Hematopoietic multipotent progenitor cell treated with erythropoietin and hydrocortisone succinate and interleukin-3 and kit ligand, for 15 days (in vitro differentiated cells): Measurements from ENCODE around the gene FAM200C.

Experiments used
- DNase-seq: peaks from one replicate; pipeline ENCODE4 v3.0.0-alpha.2; 2015; ENCODE audit warnings: low spot score

FAM200C gene

DNA sequence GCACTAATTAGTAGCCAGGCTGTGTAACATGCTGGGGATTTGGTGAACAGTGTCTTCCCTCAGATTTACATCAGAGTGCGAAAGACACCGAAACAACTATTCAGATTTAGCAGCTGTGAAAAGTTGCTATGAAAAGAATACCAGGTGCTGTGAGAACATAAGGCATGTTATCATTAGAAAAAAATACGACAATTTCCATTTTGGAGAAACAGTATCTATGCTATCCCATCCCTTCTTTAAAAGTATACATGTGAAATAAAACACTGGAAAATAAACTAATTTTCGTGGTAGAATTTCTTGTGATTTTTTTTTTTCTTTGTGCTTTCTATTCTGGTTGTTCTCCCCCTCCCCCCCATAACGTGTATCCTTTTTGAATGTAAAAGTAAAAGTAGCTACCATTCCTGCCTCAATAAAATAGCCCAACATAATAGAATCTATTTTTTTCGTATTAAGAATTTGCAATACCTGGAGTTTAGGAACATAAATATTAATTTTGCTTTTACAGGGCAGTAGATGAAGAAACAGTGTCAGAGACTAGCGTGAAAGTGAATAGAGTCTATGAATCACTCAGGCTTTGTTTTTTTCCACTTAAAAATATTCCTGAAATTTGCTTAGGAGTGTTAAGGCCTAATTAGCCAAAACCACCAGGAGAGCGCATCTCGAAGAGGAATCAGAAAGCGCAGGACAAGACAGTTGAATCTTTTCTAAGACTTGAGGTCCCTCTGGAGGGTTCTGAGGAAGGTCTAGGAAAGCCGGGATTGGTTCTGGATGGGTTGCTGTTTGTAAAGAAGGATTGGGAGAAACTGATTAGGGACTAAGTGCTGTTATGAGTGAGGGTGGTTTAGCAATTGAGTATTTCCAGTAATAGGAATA, 19.8 kb upstream of the FAM200C start:
- DNase-seq, result no peak

DNA sequence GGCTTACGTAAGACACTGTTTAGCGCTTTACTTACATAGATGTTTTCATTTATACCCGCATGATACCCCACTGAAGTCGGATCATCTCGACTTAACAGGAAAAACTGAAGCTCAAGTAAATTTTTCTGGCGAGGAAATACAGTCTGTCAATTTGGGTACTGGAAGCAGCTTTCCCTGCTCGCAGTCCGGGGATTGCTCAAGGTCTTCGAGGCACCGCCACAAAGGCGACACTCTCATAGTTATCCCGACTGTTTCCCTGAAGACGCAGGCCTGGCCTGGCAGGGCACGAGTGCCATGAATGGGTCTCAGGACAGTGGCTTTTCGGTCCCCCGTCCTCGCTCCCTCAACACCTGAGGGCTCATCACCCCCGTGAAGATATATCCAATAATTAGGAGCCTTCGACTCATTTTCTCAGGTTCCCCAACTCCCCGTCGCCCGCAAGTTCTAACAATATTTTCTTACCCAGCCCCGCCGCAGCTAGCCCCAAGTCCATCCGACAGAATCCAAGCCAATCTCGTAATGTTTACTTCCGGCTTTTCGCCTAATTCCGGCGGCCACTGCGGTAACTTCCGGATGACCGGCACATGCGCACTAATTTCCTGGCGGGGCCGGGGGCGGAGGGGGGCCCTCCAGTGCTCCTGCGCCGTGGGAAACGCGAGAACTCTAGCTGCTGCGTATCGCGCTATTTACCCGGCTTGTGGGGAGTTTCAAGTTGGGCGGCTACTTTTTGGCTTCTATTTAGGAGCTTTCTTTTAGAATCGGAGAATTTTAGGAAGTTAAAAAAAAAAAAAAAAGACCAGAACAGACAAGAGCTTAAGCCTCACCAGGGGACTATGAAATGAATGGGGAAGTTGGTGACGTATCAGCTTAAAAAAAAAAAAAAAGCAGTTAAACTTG, 19.0 kb upstream of the FAM200C start, which contains the start of gene SLU7:
Gene SLU7, minus strand, starts transcription at position 521 of the 897 bp plus-strand sequence. CDS start 3,787 bp downstream, outside the sequence.
- DNase-seq, result peak; percentile 88

DNA sequence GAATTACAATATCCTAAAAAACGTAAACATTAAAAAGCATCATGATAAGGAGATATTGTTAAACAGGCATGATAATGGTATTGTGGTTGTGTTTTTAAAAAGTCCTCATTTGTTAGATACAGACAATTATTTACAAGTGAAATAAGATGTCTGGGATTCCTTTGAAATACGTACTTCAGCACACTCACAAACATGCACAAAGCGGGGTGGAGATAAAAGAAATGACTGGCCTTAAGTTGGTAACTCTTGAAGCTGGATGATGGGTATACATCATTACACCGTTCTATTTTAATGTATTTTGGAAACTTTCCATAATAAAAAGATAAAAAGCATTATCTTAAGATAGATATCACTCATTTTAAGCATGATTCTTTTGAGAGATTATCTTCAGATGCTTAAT, 1.0 kb downstream of the FAM200C start:
- DNase-seq, result no peak

DNA sequence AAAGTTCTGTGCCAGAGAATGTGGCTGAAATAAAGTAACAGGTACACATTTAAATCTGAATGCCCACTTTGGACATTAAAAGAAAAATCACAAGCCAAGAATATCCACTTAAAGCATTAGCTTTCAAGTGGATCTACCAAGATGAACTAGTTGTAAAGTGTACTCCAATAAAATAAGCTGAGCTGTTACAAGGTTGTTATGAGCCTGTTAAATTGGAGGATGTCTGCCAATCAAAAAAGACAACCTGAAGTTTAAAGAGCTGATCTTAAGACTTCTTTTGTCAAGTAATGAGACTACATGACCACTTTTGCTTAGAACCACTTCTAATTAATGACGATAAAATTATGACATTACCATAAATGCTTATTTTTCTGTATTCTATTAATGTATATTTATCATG, 2.4 kb downstream of the FAM200C start:
- DNase-seq, result no peak

DNA sequence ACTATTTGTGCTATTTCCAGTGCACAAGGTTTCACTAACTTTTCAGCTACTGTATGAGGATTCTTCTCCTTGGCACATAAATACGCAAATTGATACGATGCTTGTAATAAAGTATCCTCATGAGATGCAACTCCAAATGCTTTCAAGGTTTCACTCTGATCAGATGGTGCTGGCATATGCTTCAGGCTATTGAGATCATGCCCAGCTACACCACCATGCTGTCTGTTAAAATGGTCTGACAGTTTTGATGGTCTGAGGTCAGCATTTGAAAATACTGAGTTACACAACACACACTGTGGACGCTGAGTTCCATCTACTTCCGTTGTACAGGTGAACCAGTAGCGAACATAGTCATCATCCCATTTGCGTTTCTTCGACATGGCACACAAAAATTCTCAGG, 4.7 kb downstream of the FAM200C start:
- DNase-seq, result no peak

DNA sequence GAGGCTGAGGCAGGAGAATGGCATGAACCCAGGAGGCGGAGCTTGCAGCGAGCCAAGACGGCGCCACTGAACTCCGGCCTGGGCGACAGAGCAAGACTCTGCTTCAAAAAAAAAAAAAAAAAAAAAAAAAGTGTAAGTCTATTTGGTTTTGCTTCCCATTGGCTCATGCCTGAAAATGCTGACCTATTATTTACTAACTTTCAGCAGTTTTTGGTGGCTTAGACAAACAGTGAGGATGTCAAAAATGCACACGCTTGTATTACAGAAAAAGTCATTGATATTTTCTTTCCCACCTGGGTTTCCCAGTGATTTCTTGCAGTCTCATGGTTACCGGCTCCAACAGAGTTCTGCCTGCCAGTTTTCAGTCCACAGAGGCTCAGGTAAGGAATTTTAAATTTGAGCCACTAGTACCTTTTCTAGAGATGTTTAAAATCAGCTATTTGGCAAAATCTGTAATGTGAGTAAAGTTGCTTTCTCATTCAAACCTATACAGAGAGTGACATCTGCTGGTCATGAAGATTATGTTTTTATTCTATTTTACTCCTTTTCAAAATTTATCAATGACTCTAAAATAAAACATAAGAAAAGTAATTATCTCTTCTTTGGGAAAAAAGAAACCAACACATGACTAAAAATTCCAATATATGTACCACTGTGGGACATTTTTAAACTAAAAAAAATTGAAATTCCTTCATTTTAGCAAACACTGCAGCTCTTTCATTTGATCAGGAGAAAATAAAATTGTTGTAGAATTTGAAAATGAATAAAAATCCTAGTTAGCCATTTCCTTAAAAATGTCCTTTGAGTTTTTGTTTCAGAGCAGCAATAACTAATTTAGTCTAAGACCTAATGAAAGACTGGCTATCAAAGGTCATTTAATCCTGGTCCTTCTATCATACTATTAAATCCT, 8.8 kb downstream of the FAM200C start:
- peak; percentile 52 for DNase-seq

DNA sequence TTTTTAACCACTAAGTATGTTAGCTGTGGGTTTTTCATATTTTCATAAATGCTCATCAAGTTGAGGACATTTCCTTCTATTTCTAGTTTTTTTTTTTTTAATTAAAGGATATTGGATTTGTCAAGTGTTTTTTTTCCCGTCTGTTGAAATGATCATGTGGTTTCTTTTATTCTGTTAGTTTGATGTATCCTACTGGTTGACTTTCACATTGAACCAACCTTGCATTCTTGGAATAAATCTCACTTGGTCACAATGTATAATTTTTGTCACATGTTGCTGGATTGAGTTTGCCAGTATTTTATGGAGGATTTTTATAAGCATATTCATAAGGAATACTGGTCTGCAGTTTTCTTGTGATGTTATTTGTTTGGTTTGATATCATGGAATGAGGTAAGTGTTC, 12.4 kb downstream of the FAM200C start:
- no peak for DNase-seq

DNA sequence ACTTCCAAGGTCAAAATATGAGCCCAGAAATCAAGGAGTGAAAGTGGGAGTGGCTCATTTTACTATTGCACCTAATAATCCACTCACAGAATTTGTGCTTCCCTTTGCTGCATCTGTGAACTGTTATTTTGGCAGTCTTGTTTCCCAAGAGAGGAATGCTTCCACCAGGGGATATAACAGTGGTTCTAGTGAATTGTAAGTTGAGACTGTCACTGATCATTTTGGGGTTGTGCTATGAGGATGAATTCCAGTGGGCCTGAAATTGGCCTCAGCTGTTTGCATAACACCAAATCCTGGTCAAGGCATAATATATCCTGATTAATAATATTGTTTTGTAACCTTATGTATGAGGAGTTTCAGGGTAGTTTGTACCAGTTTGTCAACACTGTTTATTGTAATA, 14.4 kb downstream of the FAM200C start:
- no peak for DNase-seq

DNA sequence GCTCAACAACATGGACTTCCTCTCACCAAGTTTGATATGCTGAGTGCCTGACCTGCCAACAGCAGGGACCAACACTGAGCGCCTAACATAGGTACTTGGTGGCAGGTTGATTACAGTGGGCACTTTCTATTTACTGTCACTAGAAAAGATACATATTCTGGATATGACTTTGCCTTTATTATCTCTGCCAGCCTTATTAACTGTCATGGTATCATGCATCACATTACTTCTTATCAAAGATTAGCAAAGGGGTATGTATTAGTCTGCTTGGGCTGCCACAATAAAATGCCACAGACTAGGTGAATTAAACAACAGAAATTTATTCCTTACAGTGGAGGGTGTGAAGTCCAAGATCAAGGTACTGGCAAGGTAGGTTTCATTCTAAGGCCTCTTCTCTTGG, 15.2 kb downstream of the FAM200C start:
- DNase-seq, result no peak

DNA sequence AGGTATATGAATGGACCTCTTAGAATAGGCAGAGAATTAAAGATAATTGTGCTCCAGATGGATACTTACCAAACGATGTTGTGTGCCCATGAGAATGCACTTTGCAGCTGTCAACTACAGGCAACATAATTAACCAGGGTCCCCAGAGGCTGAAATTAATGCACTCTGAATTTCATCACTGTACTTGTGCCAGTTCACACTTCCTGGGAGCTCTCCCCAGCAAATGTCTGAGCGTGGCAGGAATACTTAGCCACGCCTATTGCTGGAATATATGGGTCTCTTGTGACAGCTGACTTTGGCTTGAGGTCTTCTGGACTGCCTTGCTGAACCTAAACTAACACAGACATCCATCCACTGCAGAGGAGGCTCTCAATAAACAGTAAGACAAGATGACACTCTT, 17.5 kb downstream of the FAM200C start:
- no peak for DNase-seq

DNA sequence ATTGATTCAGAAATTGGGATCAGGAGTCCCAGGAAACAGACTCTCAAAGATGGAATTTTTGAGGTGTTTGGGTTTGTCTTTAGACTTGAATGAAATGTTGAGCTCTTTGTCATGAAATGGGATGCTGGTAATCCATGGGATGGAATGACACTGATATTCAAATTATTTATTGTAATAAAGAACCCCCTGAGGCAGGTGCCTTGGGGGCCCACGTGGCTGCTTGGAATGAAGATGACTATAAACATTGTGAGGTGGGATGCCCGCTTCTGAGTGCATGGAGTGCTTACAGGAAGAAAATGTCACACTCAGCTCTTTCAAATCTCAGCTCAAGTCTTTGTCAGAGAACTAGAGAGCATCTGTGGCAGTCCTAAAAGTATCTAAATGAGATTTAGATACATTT, 19.8 kb downstream of the FAM200C start:
- no peak for DNase-seq

DNA sequence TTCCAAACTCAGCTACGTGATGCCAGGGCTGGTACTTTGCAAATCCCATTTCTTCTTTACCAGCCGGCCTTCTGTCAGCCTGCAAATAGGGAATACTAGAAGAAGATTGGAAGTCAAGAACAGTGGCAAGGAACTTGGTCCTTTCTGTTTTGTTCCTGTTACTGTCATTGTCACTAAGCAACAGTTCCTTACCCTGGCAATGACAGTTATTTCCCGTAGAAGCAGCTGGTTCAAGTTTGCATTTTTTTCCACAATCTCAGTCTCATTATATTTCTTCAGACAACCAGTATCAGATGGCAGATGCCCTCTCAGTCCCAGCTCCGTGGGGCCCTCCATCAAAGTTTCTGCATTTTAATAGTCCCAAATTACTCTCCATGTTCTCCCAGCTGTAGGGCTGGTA, 20.3 kb downstream of the FAM200C start:
- no peak for DNase-seq

DNA sequence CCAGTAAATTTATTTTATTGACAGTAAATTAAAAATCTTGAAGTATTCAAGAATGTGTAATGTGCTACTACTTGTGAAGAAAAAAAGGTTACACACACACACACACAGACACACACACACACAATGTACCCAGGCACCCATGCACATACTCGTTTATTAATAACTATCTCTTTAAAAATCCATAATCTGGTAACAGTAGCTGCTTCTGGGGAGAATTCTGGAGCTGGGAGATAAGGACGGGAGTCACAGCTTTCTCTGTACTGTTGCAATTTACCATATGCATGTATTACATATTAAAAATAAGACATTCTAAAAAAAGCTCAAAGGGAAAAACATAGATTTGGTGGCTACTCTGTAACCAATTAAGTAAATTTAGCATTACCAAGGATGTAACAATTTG, 21.5 kb downstream of the FAM200C start:
- DNase-seq, result peak; percentile 17

DNA sequence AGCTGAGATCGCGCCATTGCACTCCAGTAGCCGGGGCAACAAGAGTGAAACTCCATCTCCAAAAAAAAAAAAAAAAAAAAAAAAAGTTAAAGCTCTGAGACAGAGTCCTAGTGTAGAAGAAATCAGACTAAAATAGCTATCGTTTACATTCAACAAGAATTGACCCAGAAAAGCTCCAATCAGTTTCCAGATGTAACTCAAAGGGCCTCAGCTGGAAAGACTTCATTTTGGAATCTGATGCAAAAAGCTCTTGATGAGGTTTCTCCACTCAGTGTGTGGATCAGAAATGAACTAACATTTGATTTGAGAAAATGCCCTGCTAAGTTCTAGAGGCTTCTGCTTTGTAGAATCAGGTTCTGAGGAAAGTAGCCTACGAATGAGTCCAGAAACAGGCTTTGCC, 22.2 kb downstream of the FAM200C start:
- DNase-seq, result no peak

DNA sequence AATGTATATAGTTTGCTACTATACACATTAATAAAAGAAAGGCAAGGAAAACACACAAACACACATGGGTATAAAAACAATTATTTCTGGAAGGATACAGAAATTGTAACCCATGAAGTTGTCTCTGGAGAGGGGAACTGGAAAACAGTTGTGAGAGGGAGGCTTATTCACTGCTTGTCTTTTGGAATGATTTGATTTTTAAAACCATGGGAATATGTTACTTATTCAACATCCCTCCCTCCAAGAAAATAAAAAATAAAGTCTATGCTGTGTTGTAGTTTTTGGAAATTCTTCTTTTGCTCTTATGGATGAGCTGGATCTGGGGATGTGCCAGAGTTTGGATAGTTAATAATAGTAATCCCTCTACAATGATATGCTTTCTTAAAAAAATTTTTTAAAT, 23.4 kb downstream of the FAM200C start:
- no peak for DNase-seq

DNA sequence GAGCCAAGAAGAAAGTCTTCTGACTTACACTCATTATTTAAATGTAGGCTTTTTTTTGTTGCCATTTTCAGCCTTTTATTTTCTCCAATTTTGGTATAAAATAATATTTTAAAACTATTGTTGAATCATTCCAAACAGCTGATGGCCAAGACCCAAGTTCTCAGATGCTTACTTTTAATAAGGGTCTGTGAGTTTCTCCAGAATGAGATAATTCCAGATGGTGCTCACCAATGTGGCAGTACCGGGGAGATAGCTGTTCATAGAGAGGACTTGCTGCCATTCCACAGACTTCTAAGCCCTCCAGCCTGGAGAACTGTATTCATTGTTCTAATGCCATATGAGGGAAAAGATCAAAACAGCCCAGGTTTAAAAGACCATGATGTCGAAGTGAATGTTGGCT, 24.2 kb downstream of the FAM200C start:
- no peak for DNase-seq

DNA sequence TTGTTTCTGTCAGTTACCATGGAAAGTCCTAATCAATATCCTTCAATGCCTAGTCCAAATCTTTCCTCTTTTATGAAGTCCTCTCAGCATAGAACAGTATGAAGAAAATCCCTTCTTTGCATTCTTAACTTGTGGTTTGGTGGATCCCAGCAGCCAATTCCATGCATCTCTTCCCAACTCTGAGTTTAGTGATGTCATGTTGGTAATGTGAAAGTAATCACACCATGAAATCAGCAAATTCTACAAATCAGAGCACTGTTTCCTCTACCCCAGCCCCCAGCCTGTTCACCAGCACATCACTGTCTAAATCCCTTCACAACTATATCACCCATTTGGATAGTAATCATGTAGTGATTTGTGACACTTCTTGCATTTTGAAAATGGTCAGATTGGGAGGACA, 24.7 kb downstream of the FAM200C start:
- no peak for DNase-seq

DNA sequence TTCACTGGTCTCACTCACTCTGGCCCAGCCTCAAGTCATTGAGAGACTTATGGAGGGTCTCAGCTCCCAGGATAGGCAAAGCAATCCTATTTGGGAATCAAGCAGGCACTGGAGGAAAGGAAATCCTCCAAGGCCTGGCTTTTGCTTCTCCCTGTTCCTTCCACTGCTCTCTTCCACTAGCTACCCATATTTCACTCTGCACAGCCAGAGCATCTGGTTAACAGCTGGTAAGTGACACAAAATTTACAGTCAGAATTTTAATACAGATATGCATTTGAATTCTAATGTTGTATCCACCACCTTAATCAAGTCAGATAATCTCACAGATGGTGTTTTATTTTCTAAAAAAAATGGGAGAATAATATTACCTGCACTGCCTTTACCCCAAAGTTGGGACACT, 28.6 kb downstream of the FAM200C start:
- DNase-seq, result no peak

DNA sequence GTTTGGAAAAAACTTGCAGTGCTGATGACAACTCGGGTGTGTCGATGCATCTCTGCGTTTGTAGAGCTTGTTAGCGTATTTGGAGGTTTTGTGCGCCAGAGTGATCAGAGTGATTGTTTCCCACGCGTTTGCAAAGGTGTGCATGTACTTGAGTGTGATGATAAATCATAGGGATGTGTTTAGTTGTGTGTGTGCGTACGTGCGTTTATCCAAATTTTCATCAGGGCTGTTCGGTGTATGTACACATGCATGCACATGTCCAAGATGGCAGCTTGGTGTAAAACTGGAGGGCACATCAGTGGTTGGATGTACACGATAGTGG, 29.2 kb downstream of the FAM200C start:
- no peak for DNase-seq

DNA sequence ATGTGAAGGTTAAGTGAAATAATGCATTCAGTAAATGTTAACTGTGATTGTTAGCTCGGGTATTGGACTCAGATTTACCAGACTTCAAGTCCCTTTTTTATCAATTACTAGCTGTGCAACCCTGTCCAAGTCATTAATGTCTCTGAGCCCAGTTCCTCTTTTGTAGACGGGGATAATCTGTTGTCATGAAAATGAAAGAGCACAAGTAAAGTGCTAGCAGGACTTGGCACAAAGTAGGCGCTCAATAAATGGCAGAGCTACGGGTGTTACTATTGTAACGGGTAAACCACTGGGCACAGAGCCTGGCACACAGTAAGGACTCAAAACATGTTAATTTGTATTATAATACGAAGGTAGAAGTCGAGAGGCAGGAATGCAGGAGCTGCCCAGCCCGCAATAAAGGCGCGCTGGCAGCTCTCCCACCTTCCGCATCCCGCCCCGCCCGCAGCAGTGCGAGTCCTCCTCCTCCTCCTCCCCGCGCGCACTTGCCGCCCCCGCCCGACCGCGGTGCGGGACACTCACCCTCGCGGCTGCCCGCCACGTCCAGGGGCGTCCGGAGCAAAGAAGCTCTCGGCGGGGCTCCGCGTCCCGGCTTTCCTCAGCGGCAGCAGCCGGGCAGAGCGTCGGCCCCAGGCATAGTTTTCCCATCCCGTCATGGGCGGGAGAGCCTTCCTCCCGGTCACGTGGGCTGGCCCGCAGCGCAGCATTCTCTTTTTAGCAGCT, 29.7 kb downstream of the FAM200C start, which contains the start of gene C1QTNF2:
Gene C1QTNF2, minus strand, starts transcription at position 637 of the 723 bp plus-strand sequence. CDS start 15,615 bp downstream, outside the sequence.
- DNase-seq, result no peak

DNA sequence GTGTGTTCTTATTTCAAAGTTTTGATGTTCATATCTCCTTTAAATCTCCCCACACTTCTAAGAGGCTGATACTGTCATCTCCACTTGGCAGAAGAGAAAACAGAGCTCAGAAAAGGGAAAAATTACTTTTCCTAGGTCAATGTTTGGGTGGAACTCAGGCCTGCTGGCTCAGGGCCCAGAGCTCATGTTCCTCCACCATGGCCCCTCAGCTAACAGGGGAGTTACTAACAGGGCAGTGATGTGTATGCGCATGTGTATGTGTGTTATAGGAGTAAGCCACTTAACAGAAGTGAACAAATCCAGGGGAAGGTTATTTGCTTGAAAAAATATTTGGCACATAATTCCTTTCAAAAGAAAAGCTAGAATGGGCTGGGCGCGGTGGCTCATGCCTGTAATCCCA, 32.0 kb downstream of the FAM200C start:
- DNase-seq, result no peak
